Measurements from ENCODE around the gene MCC. TPM values are rescaled to one million over a fixed set of nuclear protein-coding genes. Genes with fewer than 3 reads are reported as not detected.

The MCC gene
- total RNA-seq, 1 experiment from 2014 or later, result 8.1 TPM

DNA sequence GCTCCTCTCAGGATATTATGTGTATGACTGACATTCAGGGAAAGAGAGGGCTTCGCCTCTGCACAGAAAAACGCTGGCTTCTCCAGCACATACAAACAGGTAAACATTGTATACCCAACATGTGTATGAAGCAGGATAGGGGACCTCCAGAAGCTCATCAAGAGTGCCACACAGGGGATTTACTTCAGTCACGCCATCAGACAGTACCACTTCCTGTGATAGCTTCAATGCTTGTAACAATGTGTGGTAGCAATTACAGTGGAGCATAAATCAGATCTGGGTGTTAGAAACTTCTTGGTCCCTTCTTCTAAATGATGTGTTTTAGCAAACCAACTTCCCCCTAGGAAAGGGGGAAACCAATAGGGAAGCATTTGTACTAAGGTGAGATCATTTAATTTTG, 214.3 kb downstream of the MCC start:
- no peak for DNase-seq (ENCODE audit: low read depth)

DNA sequence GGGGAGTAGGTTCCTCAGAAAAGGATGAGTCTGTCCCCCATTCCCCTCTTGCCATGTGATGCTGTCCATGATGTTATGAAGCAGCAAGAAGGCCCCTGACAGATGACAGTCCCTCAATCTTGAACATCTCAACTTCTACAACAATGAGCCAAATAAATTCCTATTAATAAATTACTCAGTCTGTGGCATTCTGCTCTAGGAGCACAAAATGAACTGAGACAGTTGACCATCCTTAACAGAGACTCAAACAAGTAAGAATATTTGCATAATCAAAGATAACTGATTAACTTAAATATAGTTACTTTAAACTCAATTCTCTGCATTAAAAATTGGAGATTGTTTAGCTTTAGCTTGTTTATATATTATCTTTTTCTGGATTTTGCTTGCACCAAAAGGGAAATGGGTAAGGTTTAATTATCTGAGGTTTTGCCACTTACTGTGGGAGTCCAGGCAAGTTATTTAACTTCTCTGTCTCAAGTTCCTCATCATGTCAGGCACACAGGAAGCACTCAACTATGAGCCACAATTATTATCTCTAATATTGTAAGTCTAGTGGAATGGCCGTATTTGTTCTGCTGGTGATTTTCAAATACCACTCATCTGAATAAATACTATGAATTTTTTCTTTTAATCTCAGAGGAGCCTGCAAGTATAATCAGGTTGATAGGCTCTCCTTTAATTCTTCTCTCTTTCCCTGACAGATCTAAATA, 216.4 kb downstream of the MCC start:
- DNase-seq (ENCODE audit: low read depth), result no peak

DNA sequence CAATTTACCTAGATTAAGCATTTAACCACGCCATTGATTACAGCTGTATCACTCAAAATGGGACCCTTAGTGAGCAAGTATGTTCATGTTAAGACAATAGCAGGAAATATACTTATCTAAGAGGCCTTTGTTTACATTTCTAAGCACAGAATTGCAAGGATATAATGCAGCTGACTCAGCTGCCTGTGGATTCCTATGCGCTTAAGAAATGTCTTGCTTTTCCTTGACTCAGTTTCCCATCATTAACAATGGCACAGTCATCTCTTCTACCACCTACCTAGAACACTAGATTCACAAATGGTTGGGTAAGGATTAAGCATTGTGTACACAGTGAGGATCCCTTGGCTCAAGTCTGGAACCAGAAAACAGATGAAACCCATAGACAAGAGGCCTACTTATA, 217.2 kb downstream of the MCC start:
- DNase-seq (ENCODE audit: low read depth), result peak; percentile 29

DNA sequence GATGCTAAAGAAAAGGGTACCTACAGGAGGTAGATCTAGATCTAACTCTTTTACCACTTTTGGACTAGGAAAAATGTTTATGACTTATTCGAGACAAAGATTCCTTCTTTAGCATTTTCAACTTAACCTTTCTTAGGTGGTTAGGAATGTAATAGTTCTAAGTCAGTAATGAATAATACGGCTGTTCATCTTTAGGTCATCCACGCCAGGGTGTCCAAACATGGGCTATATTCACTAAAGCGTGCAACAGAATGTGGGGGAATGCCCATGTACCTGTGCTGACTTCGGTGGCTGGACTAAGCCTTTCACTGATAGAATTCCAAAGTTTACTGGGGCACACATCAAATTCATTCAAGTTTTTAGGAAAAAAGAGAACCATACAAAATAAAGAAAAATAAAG, 218.2 kb downstream of the MCC start:
- DNase-seq (ENCODE audit: low read depth), result no peak

DNA sequence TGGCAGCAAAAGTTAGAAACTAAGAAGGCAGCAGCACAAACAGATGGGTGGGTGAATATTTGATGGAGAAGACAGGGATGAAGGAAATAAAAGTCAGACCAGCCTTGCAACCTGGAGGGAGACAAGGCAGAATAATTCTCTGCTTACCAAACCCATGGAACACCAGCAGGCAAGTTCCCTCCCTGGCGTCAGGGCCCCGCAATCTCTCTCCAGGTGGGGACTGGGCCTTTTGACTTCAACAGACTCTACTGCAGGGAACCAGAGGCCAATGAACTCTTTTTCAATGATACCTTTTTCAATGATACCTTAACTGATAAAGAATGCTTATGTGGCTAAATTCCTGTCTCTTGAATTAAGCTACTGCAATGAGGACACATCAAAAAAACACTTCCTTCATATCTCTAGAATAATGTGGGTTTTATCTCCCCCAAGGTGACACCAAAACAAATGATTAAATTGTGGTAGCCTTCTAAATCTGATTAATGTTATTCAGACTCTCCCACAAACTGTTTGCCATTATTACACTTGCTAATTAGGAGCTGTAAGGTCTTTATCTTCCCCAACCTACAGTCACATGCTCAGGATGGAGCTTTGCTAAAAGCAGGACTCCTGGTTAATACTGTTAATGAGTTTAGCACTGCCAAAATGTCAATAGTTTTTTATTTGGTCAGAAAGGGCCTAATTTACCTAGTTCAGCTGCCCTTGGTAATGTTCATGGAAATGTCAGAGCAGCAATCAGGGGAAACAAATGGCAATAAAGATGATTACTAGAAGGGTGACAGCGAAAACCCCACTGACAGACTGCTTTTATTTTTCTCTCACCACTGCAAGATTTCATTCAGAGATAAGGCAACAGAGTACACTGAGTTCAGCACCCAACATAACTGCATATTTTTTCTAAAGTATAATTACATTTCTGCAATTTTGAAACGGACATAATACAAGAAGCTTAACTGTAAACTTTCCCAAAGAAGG, 218.9 kb downstream of the MCC start:
- DNase-seq (ENCODE audit: low read depth), result no peak

DNA sequence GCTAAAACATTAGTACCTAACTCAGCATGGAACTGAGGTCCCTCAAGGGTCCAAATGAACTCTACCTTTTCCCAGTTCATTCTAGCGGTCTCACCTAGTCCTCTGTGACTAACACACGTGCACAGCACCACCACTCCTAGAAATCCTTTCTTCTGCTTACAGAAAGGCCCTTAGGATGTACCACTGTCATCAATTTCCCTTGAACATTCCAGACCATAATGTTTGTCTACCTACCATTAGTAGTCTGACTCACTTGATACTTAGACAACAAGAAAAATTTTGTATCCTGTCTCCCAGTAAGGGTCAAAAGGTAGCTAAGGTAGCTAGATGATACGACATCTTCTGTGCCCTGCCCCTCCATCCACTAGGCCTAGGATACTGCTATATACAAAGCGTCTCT, 220.0 kb downstream of the MCC start:
- DNase-seq (ENCODE audit: low read depth), result no peak

DNA sequence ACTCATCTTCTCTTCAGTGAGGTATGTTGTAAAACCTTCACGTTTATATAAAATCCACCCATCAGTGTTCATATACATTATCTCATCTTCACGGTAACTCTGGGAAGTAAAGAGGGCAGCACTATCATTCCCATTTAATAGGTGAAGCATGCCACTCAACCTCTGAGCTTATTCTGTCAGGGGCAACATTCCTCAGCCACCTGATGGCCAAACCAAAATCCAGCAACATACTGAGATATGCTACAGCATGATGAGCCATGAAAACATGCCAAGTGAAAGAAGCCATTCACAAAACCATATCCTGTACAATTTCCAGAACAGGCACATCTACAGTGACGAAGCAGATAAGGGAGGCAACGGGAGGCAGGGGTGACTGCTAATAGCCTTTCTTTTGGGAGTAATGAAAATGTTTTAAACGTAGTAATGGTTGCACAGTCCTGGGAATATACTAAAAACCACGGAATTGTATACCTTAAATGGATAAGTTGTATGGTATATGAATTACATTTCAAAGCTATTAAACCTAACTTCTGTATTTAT, 220.8 kb downstream of the MCC start:
- DNase-seq (ENCODE audit: low read depth), result no peak

DNA sequence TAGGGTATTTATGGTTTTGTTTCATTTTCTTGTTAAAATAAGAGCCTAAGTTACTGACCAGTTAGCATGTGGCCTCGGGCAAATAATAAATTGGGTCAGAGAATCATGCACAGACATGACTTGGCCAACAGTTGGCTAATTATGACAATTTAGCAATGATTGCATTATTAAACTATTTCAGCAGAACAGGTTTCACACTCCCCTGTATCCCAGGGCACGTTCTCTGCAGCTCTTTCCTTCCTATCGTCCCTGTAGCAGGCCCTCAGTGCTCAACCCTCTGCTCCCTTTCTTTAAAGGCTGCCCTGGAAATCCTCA, 221.4 kb downstream of the MCC start:
- DNase-seq (ENCODE audit: low read depth), result no peak

DNA sequence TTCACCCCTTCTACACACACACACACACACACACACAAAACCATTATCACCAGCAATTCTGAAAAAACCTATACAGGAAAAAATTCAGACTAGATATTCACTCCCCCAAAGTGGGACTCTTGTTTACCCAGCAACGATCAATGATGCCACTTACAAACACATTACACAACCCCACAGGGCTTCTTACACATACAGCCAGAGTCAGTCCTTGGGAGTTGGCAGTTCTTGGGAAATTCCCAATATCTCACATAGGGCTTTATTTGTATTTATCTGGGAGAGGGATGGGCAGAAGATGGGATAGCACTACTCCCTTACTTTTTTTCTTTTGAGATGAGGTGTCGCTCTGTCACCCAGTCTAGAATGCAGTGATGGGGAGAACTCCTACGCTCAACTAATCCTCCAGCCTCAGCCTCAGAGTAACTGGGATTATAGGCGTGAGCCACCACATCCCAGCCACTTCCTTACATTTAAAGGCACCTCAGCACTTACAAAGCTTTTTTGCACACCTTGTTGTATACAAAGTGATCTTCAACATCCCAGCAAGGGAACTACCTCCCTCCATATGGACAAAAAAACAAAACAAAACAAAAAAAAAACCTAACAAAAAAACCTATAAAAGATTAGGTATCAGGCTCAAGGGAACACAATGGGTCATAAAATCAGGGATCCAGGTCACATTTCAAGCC, 221.9 kb downstream of the MCC start:
- no peak for DNase-seq (ENCODE audit: low read depth)

DNA sequence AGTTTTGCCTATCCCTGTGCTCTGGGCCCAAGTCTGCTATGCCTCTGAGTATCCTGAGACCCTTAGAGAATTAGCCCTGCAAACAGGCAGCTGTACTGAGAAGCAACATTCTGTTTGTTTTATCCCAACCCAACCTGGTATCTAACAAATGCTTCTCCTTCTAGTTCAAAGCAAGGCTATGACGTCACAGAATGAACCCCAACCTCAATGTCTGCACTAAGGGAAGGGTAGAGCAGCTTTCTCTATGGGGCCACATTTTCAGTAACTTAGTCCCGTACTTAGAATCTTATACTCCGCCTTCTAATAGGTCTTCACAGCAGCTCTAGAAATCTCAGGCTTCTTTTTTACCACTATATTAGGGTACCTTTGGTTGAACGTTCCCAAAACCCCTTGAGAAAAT, 223.1 kb downstream of the MCC start:
- DNase-seq (ENCODE audit: low read depth), result no peak

DNA sequence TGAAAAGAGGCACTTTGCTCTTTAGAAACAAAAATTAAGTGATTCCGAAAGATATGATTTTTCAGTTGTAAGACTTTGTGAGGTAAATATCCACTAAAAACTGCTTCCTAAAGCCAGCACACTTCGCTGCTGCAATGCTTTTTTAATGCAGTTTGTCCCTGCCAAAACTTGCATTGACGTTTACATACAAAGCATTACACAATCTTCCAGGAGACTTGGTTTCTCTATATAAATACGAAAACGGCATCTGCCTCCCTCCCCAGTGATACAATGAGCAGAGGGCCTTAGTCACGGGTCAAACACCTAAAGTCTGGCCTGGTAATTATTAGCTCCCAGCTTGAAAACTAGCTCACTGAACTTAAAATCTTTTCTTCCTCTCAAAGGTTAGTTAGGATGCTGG, 224.2 kb downstream of the MCC start:
- no peak for DNase-seq (ENCODE audit: low read depth)

DNA sequence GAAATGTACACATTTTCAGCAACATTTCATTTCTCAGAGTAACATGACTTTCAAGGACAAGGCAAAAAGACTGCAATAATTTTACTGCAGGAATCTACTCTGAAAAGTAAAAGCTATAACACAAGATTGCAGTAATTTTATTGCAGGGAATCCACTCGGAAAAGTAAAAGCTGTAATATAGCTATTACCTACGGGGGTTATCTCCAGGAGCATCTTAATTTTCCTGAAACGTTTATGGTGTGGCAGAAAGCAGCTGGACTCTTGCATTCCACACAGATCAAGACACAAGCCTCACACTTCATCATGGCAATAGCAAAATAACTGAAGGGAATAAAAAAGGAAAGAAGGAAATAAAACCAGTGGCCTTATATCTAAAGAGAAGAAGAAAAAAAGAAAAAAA, 224.7 kb downstream of the MCC start:
- no peak for DNase-seq (ENCODE audit: low read depth)

DNA sequence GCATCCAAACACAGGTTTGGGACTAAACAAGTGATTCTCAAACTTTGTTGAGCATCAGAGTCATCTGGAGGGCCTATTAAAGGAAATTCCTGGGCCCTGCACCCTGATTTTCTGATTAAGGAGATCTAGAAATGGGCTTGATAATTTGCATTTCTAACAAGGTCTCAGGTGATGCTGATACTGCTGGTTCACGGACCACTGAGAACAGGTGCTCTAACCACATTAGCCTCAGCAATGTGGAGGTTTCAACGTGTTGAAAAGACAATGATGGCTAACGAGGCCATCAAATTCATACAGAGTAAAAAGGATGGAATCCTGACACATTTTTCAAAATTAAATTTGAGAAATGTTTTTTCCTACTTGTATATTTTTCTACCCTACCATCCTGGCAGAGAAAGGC, 225.6 kb downstream of the MCC start:
- DNase-seq (ENCODE audit: low read depth), result no peak

DNA sequence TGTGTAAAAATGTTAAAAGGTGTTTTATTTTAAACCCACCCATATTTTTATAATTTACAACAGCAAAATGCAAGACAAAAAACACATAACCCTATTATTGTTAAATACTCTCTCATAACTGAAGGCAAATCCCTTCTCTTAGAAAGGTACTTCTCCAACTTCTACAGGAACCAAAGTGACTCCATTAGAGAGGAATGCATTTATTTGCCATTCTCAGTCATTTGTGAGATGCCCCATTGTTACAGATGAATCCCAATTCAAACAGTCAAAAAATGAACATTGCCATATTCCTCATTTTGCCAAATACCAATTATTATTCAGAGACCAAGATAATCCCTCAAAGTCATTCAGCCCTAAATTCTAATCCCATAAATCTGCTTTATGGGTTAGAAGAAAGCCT, 229.2 kb downstream of the MCC start:
- DNase-seq (ENCODE audit: low read depth), result no peak

DNA sequence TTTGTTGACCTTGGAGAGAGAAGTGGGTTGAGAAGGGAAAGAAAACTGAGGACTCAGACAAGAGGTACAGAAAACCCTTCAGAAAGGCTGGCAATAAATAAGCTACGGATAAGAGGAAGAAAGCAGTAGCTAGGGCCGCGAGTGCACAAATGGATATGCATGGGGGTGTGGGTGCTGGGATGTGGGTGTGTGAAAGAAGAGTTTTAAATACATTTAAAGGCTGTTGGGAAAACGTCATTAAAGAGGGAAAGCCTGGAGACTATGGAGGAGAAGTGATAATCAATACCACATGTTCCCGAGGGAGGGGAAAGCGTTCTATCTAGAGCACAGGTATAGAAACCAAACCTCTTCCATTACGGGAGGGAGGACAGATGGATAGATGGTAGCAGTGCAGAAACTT, 230.7 kb downstream of the MCC start:
- DNase-seq (ENCODE audit: low read depth), result no peak

DNA sequence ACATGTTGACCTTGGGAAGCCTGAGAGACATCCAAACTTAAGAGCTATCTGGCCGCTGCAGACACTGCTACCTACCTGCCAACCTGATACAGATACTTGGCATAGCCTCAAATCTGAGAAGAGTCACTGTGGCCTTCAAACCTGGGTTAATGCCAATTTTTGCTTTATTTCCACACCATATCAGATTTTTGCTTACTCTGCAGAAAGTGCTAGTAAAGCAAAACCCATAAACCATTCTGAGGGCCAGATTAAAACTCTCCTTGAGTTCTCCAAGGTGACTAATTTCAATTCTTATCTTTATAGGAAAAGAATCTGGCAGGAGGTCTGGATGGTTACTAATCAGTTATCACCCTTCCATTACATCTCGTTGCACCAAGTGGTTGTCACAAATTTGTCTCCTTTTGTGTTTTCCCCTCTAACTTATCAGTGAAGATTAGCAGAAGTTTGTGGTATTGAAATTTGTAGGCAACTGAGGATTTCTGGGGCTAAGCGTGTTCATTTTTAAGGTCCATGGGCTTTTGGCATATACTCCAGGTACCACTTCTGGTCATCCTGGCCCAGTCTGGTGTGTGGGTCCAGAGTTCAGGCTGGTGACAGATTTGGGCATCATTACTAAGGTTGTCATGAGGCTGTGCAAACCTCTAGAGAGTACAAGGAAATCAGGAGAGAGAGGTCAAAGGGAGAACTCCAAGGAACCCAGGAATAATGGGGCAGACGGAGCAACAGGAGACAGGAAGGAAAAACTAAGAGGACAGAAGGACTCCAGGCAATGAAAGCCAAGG, 231.4 kb downstream of the MCC start:
- DNase-seq (ENCODE audit: low read depth), result no peak

DNA sequence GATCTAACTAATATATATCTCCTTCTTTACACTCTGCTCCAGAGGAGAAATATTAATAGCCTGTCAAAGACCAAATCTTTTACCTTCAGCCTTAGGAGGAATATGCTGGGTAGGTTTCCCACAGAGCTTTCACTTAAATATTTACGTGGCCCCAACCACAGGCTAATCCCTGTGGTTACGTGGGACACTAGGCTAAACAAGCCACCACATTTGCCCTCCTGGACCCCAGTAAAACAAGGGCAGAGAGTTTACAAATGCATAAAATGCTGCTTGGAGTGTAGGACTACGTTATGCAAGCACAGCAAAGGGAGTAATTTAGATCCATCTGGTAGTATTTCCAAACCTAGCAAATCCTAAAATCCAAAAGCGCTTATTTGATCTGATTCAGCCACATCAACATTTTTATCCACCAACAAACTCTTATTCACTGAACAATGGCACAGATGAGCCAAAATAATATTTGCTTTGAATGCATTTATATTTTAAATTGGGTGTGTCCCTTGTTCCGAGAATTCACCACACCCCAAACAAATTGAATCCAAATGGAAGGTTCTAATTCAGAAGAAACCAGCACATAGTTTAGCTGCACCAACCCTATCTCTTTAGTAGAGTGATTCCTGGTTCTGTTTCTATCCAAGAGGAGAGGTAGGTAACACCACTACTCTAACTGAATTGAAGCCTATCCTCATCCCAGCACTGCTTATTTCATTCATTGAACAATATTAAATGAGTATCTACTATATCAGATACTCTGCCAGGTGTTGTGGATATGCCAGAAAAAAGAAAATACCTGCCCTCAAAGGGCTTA, 232.5 kb downstream of the MCC start:
- no peak for DNase-seq (ENCODE audit: low read depth)

DNA sequence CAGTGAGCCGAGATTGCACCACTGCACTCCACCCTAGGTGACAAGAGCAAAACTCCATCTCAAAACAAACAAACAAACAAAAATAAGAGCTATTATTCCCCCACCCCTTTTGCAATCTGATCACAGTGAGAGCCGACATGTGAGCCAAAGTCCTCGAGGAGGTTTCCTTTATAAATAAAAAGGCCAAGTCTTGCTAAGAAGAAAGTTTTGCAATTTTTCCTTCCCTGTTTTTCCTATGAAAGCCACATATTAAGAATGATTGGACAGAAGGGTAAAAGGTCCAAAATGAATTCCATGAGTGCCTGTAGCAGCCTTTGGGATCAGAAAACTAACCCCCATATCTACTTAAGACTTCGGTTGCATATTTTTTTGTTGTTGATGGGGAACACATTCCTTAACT, 233.1 kb downstream of the MCC start:
- DNase-seq (ENCODE audit: low read depth), result no peak

DNA sequence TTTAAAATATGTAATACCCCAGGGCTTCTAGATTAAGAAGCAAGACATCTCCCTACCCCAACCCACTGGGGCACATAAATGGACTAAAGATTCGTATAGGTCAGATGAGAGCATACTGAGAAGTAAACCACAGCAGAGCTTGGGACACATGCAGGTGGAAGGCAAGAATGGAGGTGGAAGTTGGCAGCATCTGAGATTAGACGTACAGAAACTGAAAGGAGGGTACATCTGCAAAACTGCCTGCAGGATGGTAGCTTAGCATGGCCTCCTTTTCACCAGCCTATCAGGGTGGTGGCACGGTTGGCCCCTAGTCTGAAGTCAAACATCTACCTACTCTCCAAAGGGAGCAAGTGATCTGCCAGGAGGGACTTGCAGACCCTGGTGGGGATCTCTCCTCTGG, 235.2 kb downstream of the MCC start:
- DNase-seq (ENCODE audit: low read depth), result no peak

DNA sequence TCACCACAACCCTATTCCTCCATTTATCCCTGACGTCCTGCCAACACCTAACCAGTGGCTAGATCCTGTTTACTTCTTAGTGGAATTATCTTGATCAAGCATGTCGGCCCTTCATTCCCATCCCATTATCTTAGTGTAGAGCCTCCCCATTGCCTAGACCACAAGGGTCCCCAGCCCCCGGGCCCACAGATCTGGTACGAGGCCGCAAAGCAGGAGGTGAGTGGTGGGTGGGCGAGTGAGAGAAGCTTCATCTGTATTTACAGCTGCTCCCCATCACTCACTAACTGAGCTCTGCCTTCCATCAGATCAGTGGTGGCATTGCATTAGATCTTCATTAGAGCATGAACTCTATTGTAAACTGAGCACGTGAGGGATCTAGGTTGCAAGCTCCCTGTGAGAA, 236.2 kb downstream of the MCC start:
- DNase-seq (ENCODE audit: low read depth), result no peak
